GM12878 (cell line): ENCODE data around the gene RPRD2.

ENCODE experiments used
- BRCA1 ChIP-seq: IDR thresholded peaks from 2 replicates; pipeline ENCODE4 v1.6.1; 2011; ENCODE audit warnings: low read depth, low read length, improper control_type of control experiment
- CEBPB ChIP-seq, 2 experiments: fragments of 150-350 bp in 1 of 2; IDR thresholded peaks; 2 replicates each; pipeline ENCODE4 v1.6.1; 2012 to 2014; ENCODE audit warnings: low read depth in 2 of 2, low read length in 2 of 2, borderline replicate concordance in 1 of 2, inconsistent platforms in 1 of 2
- ETV6 ChIP-seq, 2 experiments: fragments of 450-650 bp in 1 of 2; IDR thresholded peaks in 1 of 2; conservative IDR thresholded peaks in 1 of 2; 2 replicates each; pipeline ENCODE4 v1.6.1; 2014; ENCODE audit warnings: antibody characterized with exemption in 1 of 2, borderline replicate concordance in 1 of 2, low read depth in 1 of 2, mild to moderate bottlenecking in 1 of 2, moderate library complexity in 1 of 2
- JUND ChIP-seq: IDR thresholded peaks from 2 replicates; pipeline ENCODE4 v1.6.1; 2012; ENCODE audit warnings: low read depth, mild to moderate bottlenecking, low read length, improper control_type of control experiment, moderate library complexity
- MXI1 ChIP-seq: fragments of 150-350 bp; IDR thresholded peaks from 2 replicates; pipeline ENCODE4 v1.6.1; 2011; ENCODE audit warnings: low read depth, mild to moderate bottlenecking, inconsistent platforms, low read length, improper control_type of control experiment
- MYC ChIP-seq: IDR thresholded peaks from 2 replicates; pipeline ENCODE4 v1.6.1; 2011; ENCODE audit warnings: mild to moderate bottlenecking, low read length, moderate library complexity, inconsistent platforms; ENCODE audit not compliant: insufficient read depth, insufficient replicate concordance, insufficient read length, severe bottlenecking
- NFIC ChIP-seq: IDR thresholded peaks from 2 replicates; pipeline ENCODE4 v1.6.1; 2012; ENCODE audit warnings: low read depth, mild to moderate bottlenecking, inconsistent platforms, low read length, moderate library complexity
- NR2C2 ChIP-seq: IDR thresholded peaks from 2 replicates; pipeline ENCODE4 v1.6.1; 2011; ENCODE audit warnings: borderline replicate concordance, low read depth; ENCODE audit not compliant: control insufficient read depth, insufficient read length
- PML ChIP-seq: IDR thresholded peaks from 2 replicates; pipeline ENCODE4 v1.6.1; 2012; ENCODE audit warnings: low read length, inconsistent platforms
- POLR2A ChIP-seq: IDR thresholded peaks from 2 replicates; pipeline ENCODE4 v1.6.1; 2011; ENCODE audit warnings: low read depth, mild to moderate bottlenecking, low read length
- POLR2AphosphoS5 ChIP-seq: IDR thresholded peaks from 2 replicates; pipeline ENCODE4 v1.6.1; 2011; ENCODE audit warnings: mild to moderate bottlenecking, low read length, inconsistent platforms
- RAD21 ChIP-seq: IDR thresholded peaks from 2 replicates; pipeline ENCODE4 v1.6.1; 2011; ENCODE audit warnings: mild to moderate bottlenecking, low read depth, low read length, moderate library complexity; ENCODE audit not compliant: insufficient read depth
- TF ChIP-seq, protein P1 (sequence below), 3 experiments: IDR thresholded peaks in 2 of 3; conservative IDR thresholded peaks in 1 of 3; 2 replicates each; pipeline ENCODE4 v1.5.1; 2011; ENCODE audit warnings: low read depth in 3 of 3, low read length in 3 of 3, mild to moderate bottlenecking in 3 of 3, control low read depth in 2 of 3, moderate library complexity in 2 of 3, inconsistent platforms in 1 of 3, mixed read lengths in 1 of 3; ENCODE audit not compliant: control insufficient read depth in 2 of 3, insufficient read depth in 1 of 3; ENCODE audit errors: extremely low read depth in 1 of 3
- TF ChIP-seq, protein P2 (sequence below): IDR thresholded peaks from 2 replicates; pipeline ENCODE4 v1.6.1; 2011; ENCODE audit warnings: mild to moderate bottlenecking, low read depth, low read length, moderate library complexity; ENCODE audit not compliant: insufficient replicate concordance

DNA sequence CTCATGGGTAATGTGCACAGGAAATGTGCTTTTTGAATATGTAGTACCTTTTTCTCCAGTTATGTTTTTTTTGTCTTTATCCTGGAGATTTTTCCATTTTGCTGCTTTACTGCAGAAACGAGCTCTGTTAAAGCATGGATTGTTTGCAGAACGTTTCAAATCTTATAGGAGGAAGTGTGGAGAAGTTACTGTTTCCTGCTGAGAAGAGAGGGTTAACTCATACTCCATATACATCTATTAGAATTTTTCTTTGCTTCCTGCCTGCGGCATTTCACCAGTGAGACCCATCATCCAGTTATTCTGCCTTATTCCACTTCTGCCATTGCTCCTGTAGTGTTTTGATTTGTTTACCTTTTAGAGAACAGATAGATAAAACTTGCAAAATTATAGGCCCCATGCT lies 2.0 kb downstream of the RPRD2 start:
- TF ChIP-seq PML (no peak), NFIC (no peak), ETV6 (conservative IDR thresholded peaks at IDR 0.05 in 1 of 2, IDR thresholded peaks at IDR 0.05 in 1 of 2; ENCODE audit: borderline replicate concordance in 1 of 2, low read depth in 1 of 2) (no peak; a peak in 1 of 4 replicates), CEBPB (IDR thresholded peaks at IDR 0.05; ENCODE audit: borderline replicate concordance in 1 of 2, low read depth in 2 of 2, low read length in 2 of 2) (no peak), JUND (no peak), NR2C2 (no peak), POLR2A (no peak), BRCA1 (no peak), MXI1 (0 out of 2 replicates have a peak, but pooled peaks have one; percentile 21), MYC (no peak), POLR2AphosphoS5 (no peak), RAD21 (no peak)
- TF ChIP-seq, protein P1, sequence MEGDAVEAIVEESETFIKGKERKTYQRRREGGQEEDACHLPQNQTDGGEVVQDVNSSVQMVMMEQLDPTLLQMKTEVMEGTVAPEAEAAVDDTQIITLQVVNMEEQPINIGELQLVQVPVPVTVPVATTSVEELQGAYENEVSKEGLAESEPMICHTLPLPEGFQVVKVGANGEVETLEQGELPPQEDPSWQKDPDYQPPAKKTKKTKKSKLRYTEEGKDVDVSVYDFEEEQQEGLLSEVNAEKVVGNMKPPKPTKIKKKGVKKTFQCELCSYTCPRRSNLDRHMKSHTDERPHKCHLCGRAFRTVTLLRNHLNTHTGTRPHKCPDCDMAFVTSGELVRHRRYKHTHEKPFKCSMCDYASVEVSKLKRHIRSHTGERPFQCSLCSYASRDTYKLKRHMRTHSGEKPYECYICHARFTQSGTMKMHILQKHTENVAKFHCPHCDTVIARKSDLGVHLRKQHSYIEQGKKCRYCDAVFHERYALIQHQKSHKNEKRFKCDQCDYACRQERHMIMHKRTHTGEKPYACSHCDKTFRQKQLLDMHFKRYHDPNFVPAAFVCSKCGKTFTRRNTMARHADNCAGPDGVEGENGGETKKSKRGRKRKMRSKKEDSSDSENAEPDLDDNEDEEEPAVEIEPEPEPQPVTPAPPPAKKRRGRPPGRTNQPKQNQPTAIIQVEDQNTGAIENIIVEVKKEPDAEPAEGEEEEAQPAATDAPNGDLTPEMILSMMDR (IDR thresholded peaks at IDR 0.05 in 2 of 3, conservative IDR thresholded peaks at IDR 0.05 in 1 of 3; ENCODE audit: control insufficient read depth in 2 of 3, extremely low read depth in 1 of 3, insufficient read depth in 1 of 3, low read depth in 3 of 3, low read length in 3 of 3), result no peak
- TF ChIP-seq, protein P2, sequence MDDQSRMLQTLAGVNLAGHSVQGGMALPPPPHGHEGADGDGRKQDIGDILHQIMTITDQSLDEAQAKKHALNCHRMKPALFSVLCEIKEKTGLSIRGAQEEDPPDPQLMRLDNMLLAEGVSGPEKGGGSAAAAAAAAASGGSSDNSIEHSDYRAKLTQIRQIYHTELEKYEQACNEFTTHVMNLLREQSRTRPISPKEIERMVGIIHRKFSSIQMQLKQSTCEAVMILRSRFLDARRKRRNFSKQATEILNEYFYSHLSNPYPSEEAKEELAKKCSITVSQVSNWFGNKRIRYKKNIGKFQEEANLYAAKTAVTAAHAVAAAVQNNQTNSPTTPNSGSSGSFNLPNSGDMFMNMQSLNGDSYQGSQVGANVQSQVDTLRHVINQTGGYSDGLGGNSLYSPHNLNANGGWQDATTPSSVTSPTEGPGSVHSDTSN, result no peak
